Caco-2 (cell line): ENCODE data around the gene AFAP1L2. TPM values are rescaled to one million over a fixed set of nuclear protein-coding genes. Genes with fewer than 3 reads are reported as not detected.

Experiments used
- BruUV-seq: library from RNA; stranded (reverse); fragments of 400-500 nt; replicated peaks from 2 replicates; lab custom pipeline; 2021; lab: Mats Ljungman, UMichigan
- CTCF ChIA-PET: fragments of 300-600 bp; sonication (Branson Sonifier 250); formaldehyde crosslinking; loops from one replicate; lab custom pipeline; 2022; ENCODE audit warnings: antibody characterized with exemption; lab: Charles Lee
- POLR2A ChIA-PET: fragments of 300-600 bp; sonication (Branson Sonifier 250); formaldehyde crosslinking; loops from one replicate; lab custom pipeline; 2022; ENCODE audit warnings: antibody characterized with exemption; lab: Charles Lee
- DNase-seq, 2 experiments: peaks; one replicate each; pipeline versions ENCODE4 v3.0.0 to v3.0.0-alpha.2; 2020 to 2022
- H3K27me3 ChIP-seq: replicated peaks from 2 replicates; pipeline ENCODE4 v1.6.0; 2011; ENCODE audit warnings: low read length; ENCODE audit not compliant: control insufficient read depth, insufficient read depth
- H3K36me3 ChIP-seq: 2 replicates; pipeline ENCODE4 v1.5.1; 2011; ENCODE audit warnings: low read length; ENCODE audit not compliant: control insufficient read depth, insufficient read depth
- H3K4me1 ChIP-seq: fragments of 250-450 bp; sonication (Bioruptor Pico); 2 replicates; pipeline ENCODE4 v1.5.1; 2020; ENCODE audit warnings: mild to moderate bottlenecking
- H3K4me3 ChIP-seq: 2 replicates; pipeline ENCODE4 v1.5.1; 2011; ENCODE audit warnings: low read depth, mild to moderate bottlenecking, control low read depth, low read length
- H3K9me3 ChIP-seq: fragments of 250-450 bp; sonication (Bioruptor Pico); 2 replicates; pipeline ENCODE4 v1.5.1; 2020; ENCODE audit warnings: mild to moderate bottlenecking, moderate library complexity
- H3K27ac Mint-ChIP-seq: one replicate; pipeline ENCODE4 v1.8.0; 2022; ENCODE audit warnings: mixed read lengths; ENCODE audit not compliant: unreplicated experiment
- H3K27me3 Mint-ChIP-seq: one replicate; pipeline ENCODE4 v1.8.0; 2022; ENCODE audit warnings: mixed read lengths; ENCODE audit not compliant: insufficient read depth, unreplicated experiment
- H3K36me3 Mint-ChIP-seq: one replicate; pipeline ENCODE4 v1.8.0; 2022; ENCODE audit warnings: mild to moderate bottlenecking, mixed read lengths; ENCODE audit not compliant: insufficient read depth, unreplicated experiment
- H3K4me1 Mint-ChIP-seq: one replicate; pipeline ENCODE4 v1.8.0; 2022; ENCODE audit warnings: low read depth, mixed read lengths; ENCODE audit not compliant: unreplicated experiment
- H3K4me3 Mint-ChIP-seq: one replicate; pipeline ENCODE4 v1.8.0; 2022; ENCODE audit warnings: mild to moderate bottlenecking, moderate library complexity, mixed read lengths; ENCODE audit not compliant: unreplicated experiment
- H3K9me3 Mint-ChIP-seq: one replicate; pipeline ENCODE4 v1.8.0; 2022; ENCODE audit warnings: mixed read lengths; ENCODE audit not compliant: unreplicated experiment
- intact Hi-C: fragments of 100-400 bp; cut with micrococcal nuclease; formaldehyde crosslinking; loops from one replicate; pipeline ENCODE4 v1.10.0; 2022; ENCODE audit not compliant: unreplicated experiment
- total RNA-seq: library from RNA; stranded (reverse); gene quantifications from 2 replicates; pipeline ENCODE4 v1.2.3, GENCODE V29; 2022
- TF ChIP-seq, protein P1 (sequence below), 2 experiments: fragments of 200-600 bp in 1 of 2; IDR thresholded peaks; 1 replicate in 1 of 2; 2 replicates in 1 of 2; pipeline versions ENCODE4 v1.5.1 to v1.8.0; 2011 to 2022; ENCODE audit warnings: antibody characterized with exemption in 1 of 2, control low read depth in 1 of 2, inconsistent platforms in 1 of 2, low read depth in 1 of 2, low read length in 1 of 2, mild to moderate bottlenecking in 1 of 2, moderate library complexity in 1 of 2; ENCODE audit not compliant: insufficient read depth in 1 of 2, severe bottlenecking in 1 of 2, unreplicated experiment in 1 of 2

AFAP1L2 gene
- total RNA-seq, 1 experiment from 2014 or later, result 2.3 TPM

DNA sequence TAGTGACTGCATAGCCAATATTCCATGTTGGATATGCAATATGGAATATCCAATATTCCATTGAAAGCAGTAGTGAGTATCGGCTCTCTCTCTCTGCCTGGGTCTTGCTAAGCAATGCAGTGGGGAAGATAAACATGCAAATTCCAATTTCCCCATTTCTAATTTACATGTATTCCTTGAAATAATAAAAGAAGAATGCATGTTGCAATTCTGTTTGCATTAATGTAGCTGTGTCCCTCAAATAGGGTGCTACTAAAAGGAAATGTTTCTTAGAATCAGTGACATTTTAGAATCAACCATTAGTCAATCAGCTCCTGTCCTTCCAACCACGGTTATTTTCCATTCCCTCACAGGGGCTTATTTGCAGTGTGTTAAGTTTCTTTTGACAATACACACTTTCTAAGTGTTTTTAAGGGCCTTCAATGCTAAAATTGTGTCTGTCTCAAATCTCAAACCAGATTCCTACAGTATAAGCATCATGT, 46.7 kb downstream of the AFAP1L2 start:
- Histone ChIP-seq H3K27me3 (no peaks in the 10 kb centered on the region), H3K36me3 (no peaks in the 10 kb centered on the region), H3K9me3 (no peaks in the 10 kb centered on the region), H3K4me3 (no peak overlapping the region), H3K4me1 (peaks cover 19% of the 10 kb centered on the region)
- H3K4me1 Mint-ChIP-seq, result peaks cover 7% of the 10 kb centered on the region
- DNase-seq, result no peak
- ChIA-PET CTCF (no interaction called here), POLR2A (no interaction called here)
- H3K9me3 Mint-ChIP-seq, result no peaks in the 10 kb centered on the region
- no TSS peak for BruUV-seq
- no peaks in the 10 kb centered on the region for H3K36me3 Mint-ChIP-seq
- intact Hi-C loops, result no loop called here
- no peak overlapping the region for H3K27ac Mint-ChIP-seq
- TF ChIP-seq, protein P1, sequence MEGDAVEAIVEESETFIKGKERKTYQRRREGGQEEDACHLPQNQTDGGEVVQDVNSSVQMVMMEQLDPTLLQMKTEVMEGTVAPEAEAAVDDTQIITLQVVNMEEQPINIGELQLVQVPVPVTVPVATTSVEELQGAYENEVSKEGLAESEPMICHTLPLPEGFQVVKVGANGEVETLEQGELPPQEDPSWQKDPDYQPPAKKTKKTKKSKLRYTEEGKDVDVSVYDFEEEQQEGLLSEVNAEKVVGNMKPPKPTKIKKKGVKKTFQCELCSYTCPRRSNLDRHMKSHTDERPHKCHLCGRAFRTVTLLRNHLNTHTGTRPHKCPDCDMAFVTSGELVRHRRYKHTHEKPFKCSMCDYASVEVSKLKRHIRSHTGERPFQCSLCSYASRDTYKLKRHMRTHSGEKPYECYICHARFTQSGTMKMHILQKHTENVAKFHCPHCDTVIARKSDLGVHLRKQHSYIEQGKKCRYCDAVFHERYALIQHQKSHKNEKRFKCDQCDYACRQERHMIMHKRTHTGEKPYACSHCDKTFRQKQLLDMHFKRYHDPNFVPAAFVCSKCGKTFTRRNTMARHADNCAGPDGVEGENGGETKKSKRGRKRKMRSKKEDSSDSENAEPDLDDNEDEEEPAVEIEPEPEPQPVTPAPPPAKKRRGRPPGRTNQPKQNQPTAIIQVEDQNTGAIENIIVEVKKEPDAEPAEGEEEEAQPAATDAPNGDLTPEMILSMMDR (IDR thresholded peaks at IDR 0.05; ENCODE audit: insufficient read depth in 1 of 2, low read depth in 1 of 2, low read length in 1 of 2, severe bottlenecking in 1 of 2, unreplicated experiment in 1 of 2), result no peak
- no peaks in the 10 kb centered on the region for H3K27me3 Mint-ChIP-seq
- no peak overlapping the region for H3K4me3 Mint-ChIP-seq

DNA sequence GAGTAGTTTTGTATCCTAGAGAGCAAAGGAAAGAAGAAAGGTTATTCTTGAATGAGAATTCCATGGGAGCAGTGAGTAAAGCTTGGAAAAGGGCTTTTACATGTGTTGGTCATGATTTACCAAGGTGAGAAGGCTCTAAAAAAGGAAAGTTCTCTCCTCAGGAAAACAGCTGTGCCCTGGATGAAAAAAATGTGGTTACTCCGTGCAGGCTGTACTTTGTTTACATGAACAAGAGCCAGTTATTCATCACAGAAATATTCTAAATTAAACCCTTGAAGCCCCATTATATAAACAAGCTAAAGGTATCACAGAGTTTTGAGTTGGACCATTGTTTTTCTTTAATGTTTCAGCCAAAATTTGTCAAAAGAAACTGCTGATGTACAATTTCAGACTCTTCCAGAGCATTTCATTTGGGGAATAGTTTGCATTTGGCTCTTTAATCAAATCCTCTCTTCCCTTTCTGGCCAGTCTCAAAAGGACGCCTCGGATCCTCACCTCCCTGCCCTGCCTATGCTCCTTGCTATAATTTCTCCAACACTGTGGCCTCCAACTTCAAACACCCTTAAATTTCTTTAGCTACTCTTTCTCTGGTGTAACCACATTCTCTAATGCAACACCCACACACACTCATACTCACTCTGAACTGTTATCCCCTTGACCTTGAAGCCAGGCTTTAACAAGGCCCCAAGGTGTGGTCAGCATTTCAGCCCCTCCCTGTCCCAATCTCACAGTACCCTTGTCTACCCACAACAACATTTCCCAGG, 47.4 kb downstream of the AFAP1L2 start:
- no peaks in the 10 kb centered on the region for H3K36me3 Mint-ChIP-seq
- intact Hi-C loops, result no loop called here
- H3K27me3 Mint-ChIP-seq, result no peaks in the 10 kb centered on the region
- H3K4me3 ChIP-seq, result no peak overlapping the region
- CTCF ChIA-PET, result no interaction called here
- peaks cover 17% of the 10 kb centered on the region for H3K4me1 ChIP-seq
- H3K36me3 ChIP-seq, result no peaks in the 10 kb centered on the region
- no peak overlapping the region for H3K27ac Mint-ChIP-seq
- H3K27me3 ChIP-seq, result no peaks in the 10 kb centered on the region
- BruUV-seq, result no TSS peak
- no peak for DNase-seq
- TF ChIP-seq, protein P1 (IDR thresholded peaks at IDR 0.05; ENCODE audit: insufficient read depth in 1 of 2, low read depth in 1 of 2, low read length in 1 of 2, severe bottlenecking in 1 of 2, unreplicated experiment in 1 of 2), result no peak
- peaks cover 1% of the 10 kb centered on the region for H3K4me1 Mint-ChIP-seq
- POLR2A ChIA-PET, result no interaction called here
- no peak overlapping the region for H3K4me3 Mint-ChIP-seq
- no peaks in the 10 kb centered on the region for H3K9me3 Mint-ChIP-seq
- no peaks in the 10 kb centered on the region for H3K9me3 ChIP-seq

DNA sequence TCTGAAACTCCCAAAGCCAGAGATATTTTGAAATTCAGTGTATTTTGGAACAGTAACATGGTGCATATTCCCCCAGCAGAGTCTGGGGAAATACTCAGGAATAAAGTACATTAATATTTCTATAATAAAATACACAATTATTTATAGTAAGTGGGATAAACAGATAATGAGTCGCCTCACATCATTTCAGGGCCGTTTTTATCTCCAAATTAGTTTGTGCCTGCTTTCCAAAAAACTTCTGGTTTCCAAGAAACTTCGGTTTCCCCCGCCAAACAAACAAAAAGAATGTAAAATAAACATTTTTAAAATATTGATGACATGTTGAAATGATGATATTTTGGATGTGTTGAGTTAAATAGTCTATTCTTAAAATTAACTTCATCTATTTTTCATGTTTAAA, 48.2 kb downstream of the AFAP1L2 start:
- no peaks in the 10 kb centered on the region for H3K9me3 ChIP-seq
- TF ChIP-seq, protein P1 (IDR thresholded peaks at IDR 0.05; ENCODE audit: insufficient read depth in 1 of 2, low read depth in 1 of 2, low read length in 1 of 2, severe bottlenecking in 1 of 2, unreplicated experiment in 1 of 2), result no peak

More for the DNA sequence above, 48.2 kb downstream of the AFAP1L2 start:
- Mint-ChIP-seq H3K9me3 (no peaks in the 10 kb centered on the region), H3K36me3 (no peaks in the 10 kb centered on the region), H3K27me3 (no peaks in the 10 kb centered on the region), H3K4me1 (no peaks in the 10 kb centered on the region), H3K4me3 (no peak overlapping the region), H3K27ac (no peak overlapping the region)
- H3K4me1 ChIP-seq, result peaks cover 10% of the 10 kb centered on the region
- intact Hi-C loops, result no loop called here
- CTCF ChIA-PET, result no interaction called here
- no TSS peak for BruUV-seq
- H3K36me3 ChIP-seq, result no peaks in the 10 kb centered on the region
- no peak overlapping the region for H3K4me3 ChIP-seq
- DNase-seq, result no peak
- POLR2A ChIA-PET, result no interaction called here
- no peaks in the 10 kb centered on the region for H3K27me3 ChIP-seq
